ENCODE results near the gene SORL1.

The SORL1 gene

DNA sequence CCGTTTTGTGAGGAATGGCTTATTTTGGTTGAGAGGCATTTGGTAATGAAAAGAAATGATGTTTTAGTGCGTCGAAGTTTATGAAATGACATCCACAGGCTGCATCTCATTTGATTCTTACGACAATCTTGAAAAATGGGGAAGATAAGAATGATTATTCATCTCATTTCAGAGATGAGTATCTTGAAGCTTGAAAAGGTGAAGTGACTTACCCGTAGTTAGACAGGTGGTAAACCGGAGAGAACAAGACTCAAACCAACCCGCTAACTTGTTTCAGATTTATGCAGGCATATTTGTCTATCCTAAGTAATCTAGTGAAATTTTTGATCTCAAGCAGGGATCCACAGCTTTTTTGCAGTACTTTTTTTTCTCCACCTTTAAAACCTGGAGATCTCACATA is 9.7 kb downstream of the SORL1 start:
- Histone ChIP-seq H3K9ac (ENCODE audit: insufficient read length) (no peak overlapping the region), H3K36me3 (ENCODE audit: insufficient read depth, low read length) (no peaks in the 10 kb centered on the region), H3K27ac (no peak overlapping the region), H3K4me3 (no peak overlapping the region), H3K9me3 (ENCODE audit: low read depth, low read length) (no peaks in the 10 kb centered on the region)
- DNase-seq (ENCODE audit: low read depth, low spot score), result no peak
- no peak for TF ChIP-seq EZH2 (IDR thresholded peaks at IDR 0.05)
- no peak for TF ChIP-seq FOXP2 (optimal IDR thresholded peaks at IDR 0.05; ENCODE audit: control extremely low read depth, extremely low read length, insufficient read depth)
- TF ChIP-seq POLR2AphosphoS5 (IDR thresholded peaks at IDR 0.05; ENCODE audit: borderline replicate concordance, low read depth, low read length), result no peak

DNA sequence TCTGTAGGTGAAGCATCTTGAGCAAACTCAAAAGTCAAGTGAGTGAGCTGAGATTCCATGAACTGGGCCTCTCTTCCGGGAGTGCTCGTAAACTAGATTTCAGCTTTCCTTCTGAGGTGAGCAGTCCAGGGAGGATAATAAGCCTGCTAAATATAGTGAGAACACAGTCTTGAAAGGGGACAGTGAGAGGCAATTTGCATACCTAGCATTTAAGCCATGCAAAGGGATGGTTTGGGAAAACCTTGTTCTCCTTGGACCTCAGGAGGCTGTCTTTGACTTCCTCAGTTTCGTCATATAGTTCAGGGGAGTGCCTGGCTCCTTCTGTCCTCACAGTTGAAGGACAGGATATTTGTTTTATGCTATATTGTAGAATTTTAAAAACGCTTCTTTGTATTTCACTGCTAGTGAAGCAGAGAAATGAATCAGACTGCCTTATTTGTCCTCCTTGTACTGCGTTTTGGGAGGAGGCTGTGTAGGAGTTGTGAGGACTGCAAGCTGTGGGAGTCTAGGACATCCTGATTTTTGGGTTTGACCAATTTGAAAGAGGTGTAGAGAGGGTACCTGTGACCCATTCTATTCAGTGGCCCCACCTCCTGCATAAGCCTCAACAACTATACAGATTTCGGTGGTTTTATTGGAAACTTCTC is 11.7 kb downstream of the SORL1 start:
- Histone ChIP-seq H3K4me3 (no peak overlapping the region), H3K9me3 (ENCODE audit: low read depth, low read length) (no peaks in the 10 kb centered on the region), H3K36me3 (ENCODE audit: insufficient read depth, low read length) (no peaks in the 10 kb centered on the region), H3K9ac (ENCODE audit: insufficient read length) (no peak overlapping the region), H3K27ac (no peak overlapping the region)
- TF ChIP-seq EZH2 (IDR thresholded peaks at IDR 0.05), result no peak
- no peak for TF ChIP-seq FOXP2 (optimal IDR thresholded peaks at IDR 0.05; ENCODE audit: control extremely low read depth, extremely low read length, insufficient read depth)
- no peak for TF ChIP-seq POLR2AphosphoS5 (IDR thresholded peaks at IDR 0.05; ENCODE audit: borderline replicate concordance, low read depth, low read length)
- DNase-seq (ENCODE audit: low read depth, low spot score), result no peak

DNA sequence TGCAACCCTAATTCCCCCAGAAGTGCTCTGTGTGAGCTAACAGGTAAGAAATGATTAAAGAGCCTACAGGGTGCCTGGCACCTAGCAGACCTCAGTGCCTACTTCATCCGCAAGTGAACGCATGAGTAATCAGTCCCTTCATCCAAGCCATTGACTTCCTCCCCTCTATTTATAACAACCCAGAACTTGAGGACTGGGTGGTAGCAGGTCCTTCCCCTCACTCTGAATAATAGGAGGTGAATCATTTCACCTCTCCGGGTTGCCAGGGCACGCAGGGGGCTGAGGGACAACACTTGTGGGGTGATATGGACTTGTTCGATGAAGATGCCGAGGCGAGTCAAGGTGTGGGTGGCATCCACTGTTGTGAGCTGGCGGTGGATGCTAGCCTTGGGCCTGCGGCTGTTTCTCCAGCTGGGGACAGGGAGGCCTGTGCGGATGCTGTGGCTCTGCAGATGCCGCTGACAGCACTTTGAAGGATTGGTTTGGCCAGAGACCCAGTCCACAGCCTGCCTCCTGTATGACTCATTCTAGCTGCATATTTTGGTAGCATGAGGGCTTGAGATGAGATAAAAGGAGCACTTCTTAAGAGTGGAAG is 12.3 kb downstream of the SORL1 start:
- no peak overlapping the region for H3K9ac ChIP-seq (ENCODE audit: insufficient read length)
- H3K36me3 ChIP-seq (ENCODE audit: insufficient read depth, low read length), result no peaks in the 10 kb centered on the region
- TF ChIP-seq FOXP2 (optimal IDR thresholded peaks at IDR 0.05; ENCODE audit: control extremely low read depth, extremely low read length, insufficient read depth) (no peak), EZH2 (IDR thresholded peaks at IDR 0.05) (no peak), POLR2AphosphoS5 (IDR thresholded peaks at IDR 0.05; ENCODE audit: borderline replicate concordance, low read depth, low read length) (no peak)
- no peak overlapping the region for H3K4me3 ChIP-seq
- H3K9me3 ChIP-seq (ENCODE audit: low read depth, low read length), result no peaks in the 10 kb centered on the region
- H3K27ac ChIP-seq, result no peak overlapping the region
- DNase-seq (ENCODE audit: low read depth, low spot score), result no peak

DNA sequence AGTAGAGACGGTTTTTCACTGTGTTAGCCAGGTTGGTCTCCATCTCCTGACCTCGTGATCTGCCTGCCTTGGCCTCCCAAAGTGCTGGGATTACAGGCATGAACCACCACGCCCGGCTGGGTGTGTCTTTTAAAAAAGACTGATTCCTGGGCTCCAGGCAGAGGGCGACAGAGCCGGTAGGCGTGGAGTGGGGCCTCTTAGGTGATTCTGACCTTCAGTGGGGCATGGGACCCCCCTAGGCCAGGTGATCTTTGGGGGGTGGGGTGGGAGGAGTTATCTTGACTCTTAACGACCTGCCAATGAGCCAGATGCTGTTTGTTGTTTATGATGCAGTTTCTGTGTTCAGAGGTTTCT is 13.6 kb downstream of the SORL1 start:
- no peak overlapping the region for H3K9ac ChIP-seq (ENCODE audit: insufficient read length)
- DNase-seq (ENCODE audit: low read depth, low spot score), result no peak
- H3K27ac ChIP-seq, result no peak overlapping the region
- no peaks in the 10 kb centered on the region for H3K36me3 ChIP-seq (ENCODE audit: insufficient read depth, low read length)
- no peak overlapping the region for H3K4me3 ChIP-seq
- TF ChIP-seq EZH2 (IDR thresholded peaks at IDR 0.05) (no peak), POLR2AphosphoS5 (IDR thresholded peaks at IDR 0.05; ENCODE audit: borderline replicate concordance, low read depth, low read length) (no peak), FOXP2 (optimal IDR thresholded peaks at IDR 0.05; ENCODE audit: control extremely low read depth, extremely low read length, insufficient read depth) (no peak)
- no peaks in the 10 kb centered on the region for H3K9me3 ChIP-seq (ENCODE audit: low read depth, low read length)

DNA sequence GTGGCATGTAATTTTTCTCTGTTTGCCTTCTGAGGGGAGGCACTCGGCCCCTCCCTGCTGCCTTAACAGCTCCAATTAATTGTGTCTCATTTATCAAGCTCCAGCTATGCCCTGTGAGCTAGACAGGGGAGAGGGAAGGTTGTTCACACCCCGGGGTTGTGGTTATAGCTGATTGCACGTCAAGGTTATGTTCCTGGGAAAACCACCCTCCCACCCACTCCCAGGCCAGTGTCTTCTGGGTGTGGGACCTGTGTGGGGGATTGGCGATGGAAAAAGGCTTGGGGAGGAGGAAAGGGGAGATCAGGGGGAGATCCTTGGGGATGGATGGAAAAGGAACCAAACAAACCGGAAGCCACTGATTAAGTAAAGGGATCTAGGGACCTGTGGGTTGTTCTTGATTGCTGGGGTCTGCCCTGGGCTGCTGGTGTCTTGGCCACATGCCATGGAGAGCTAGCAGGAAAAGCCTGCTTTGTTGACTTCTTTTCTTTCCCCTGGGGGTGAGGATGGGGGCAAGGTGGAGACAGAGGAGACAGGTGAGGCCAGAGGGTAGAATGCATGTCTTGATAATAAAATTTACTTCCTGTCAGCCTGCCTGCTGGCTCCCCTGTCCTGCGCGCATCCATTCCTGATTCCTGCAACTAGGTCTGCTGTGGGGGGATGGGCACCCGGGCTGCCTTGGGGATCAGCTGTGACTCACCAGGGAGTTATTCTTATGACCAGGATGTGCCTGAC is 14.1 kb downstream of the SORL1 start:
- Histone ChIP-seq H3K9me3 (ENCODE audit: low read depth, low read length) (no peaks in the 10 kb centered on the region), H3K36me3 (ENCODE audit: insufficient read depth, low read length) (no peaks in the 10 kb centered on the region), H3K4me3 (no peak overlapping the region), H3K9ac (ENCODE audit: insufficient read length) (no peak overlapping the region), H3K27ac (no peak overlapping the region)
- no peak for DNase-seq (ENCODE audit: low read depth, low spot score)
- TF ChIP-seq POLR2AphosphoS5 (IDR thresholded peaks at IDR 0.05; ENCODE audit: borderline replicate concordance, low read depth, low read length) (no peak), EZH2 (IDR thresholded peaks at IDR 0.05) (no peak), FOXP2 (optimal IDR thresholded peaks at IDR 0.05; ENCODE audit: control extremely low read depth, extremely low read length, insufficient read depth) (no peak)

DNA sequence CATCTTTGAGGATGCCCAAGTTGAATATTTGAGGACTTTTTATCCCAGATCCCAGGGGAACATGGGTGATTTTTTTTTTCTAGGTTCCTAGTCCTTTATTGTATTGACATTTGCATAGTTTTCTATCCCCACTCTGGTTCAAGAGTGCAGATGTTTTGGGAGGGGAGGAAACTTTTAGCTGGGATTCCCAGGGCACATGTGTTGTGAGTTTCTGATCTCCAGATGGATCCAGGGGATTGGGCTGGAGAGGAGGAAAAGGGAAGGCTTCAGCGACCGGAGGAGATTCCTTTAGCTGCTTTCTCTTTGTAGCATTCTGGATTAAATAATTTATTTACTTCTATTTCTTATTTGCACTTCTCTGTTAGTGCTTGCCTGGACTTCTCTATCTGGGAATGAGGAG is 15.4 kb downstream of the SORL1 start:
- Histone ChIP-seq H3K4me3 (no peak overlapping the region), H3K36me3 (ENCODE audit: insufficient read depth, low read length) (no peaks in the 10 kb centered on the region), H3K27ac (no peak overlapping the region), H3K9me3 (ENCODE audit: low read depth, low read length) (no peaks in the 10 kb centered on the region), H3K9ac (ENCODE audit: insufficient read length) (no peak overlapping the region)
- TF ChIP-seq FOXP2 (optimal IDR thresholded peaks at IDR 0.05; ENCODE audit: control extremely low read depth, extremely low read length, insufficient read depth) (no peak), POLR2AphosphoS5 (IDR thresholded peaks at IDR 0.05; ENCODE audit: borderline replicate concordance, low read depth, low read length) (no peak), EZH2 (IDR thresholded peaks at IDR 0.05) (peak; percentile 46)
- DNase-seq (ENCODE audit: low read depth, low spot score), result no peak

DNA sequence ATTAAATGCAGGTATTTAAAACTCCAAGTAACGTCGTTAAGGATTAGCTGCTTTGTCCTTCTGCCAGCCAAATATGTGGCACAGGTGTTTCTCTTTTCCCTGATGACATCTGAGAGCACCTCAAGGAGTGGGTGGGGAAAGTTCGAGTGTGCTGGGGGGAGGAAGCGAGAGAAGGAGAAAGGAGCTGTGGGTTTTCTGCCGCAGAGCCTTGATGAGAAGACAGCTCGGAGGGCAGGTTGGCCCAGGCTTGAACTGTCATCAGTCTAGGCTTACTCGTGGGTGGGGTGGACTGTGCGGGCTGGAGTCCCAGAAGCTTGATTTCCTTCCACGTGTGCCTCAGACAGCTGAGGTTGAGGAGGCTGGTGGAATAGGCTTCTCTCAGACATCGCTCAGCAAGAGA is 15.9 kb downstream of the SORL1 start:
- no peaks in the 10 kb centered on the region for H3K9me3 ChIP-seq (ENCODE audit: low read depth, low read length)
- H3K9ac ChIP-seq (ENCODE audit: insufficient read length), result no peak overlapping the region
- DNase-seq (ENCODE audit: low read depth, low spot score), result no peak
- H3K4me3 ChIP-seq, result no peak overlapping the region
- TF ChIP-seq FOXP2 (optimal IDR thresholded peaks at IDR 0.05; ENCODE audit: control extremely low read depth, extremely low read length, insufficient read depth), result no peak
- TF ChIP-seq POLR2AphosphoS5 (IDR thresholded peaks at IDR 0.05; ENCODE audit: borderline replicate concordance, low read depth, low read length), result no peak
- no peak for TF ChIP-seq EZH2 (IDR thresholded peaks at IDR 0.05)
- H3K27ac ChIP-seq, result no peak overlapping the region
- no peaks in the 10 kb centered on the region for H3K36me3 ChIP-seq (ENCODE audit: insufficient read depth, low read length)

DNA sequence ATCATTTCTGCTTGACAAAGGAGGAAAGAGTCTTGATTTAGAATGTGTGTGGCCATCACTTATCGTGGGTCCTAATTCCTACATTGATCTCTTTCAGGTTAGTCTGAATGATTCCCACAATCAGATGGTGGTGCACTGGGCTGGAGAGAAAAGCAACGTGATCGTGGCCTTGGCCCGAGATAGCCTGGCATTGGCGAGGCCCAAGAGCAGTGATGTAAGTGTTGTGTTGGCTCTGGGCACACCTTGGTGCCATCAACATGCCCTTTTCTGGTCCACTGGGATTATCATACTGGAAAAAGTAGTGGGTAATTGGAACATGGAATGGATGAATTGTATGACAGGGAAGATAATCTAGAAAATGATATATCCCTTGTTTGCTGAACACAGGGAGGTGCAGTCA is 17.8 kb downstream of the SORL1 start:
- no peak for TF ChIP-seq EZH2 (IDR thresholded peaks at IDR 0.05)
- no peak for TF ChIP-seq POLR2AphosphoS5 (IDR thresholded peaks at IDR 0.05; ENCODE audit: borderline replicate concordance, low read depth, low read length)
- TF ChIP-seq FOXP2 (optimal IDR thresholded peaks at IDR 0.05; ENCODE audit: control extremely low read depth, extremely low read length, insufficient read depth), result no peak
- Histone ChIP-seq H3K9ac (ENCODE audit: insufficient read length) (no peak overlapping the region), H3K4me3 (no peak overlapping the region), H3K9me3 (ENCODE audit: low read depth, low read length) (no peaks in the 10 kb centered on the region), H3K27ac (no peak overlapping the region), H3K36me3 (ENCODE audit: insufficient read depth, low read length) (no peaks in the 10 kb centered on the region)
- no peak for DNase-seq (ENCODE audit: low read depth, low spot score)
